Measurements from ENCODE around the gene TMC5. TPM values are rescaled to one million over a fixed set of nuclear protein-coding genes. Genes with fewer than 3 reads are reported as not detected.

Gene TMC5
- polyA plus RNA-seq, 3 donors = not detected

DNA sequence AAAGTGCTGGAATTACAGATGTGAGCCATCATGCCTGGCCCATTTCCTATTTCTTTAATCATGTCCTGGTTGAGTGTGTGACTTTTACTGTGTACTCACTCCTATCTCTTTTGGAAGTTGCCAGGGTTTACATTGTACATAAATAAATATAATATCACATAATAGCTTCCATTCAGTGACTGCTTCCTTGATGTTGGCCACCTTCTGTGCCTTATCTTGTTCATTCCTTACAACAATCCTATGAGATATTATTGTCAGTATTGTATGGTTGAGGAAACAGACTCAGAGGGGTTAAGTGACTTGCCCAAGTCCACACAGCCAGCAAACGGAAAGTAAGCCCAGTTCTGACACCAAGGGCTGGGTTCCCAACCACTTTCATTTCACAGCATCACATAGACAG lies 16.9 kb downstream of the TMC5 start:
- Mint-ChIP-seq H3K27me3 (ENCODE audit: low read depth in 3 of 3) (peaks cover 3 to 6% (median 5%) of the 10 kb centered on the region in 3 donors), H3K4me3 (no peak overlapping the region), H3K36me3 (no peaks in the 10 kb centered on the region), H3K27ac (no peak overlapping the region), H3K4me1 (peaks cover 4% of the 10 kb centered on the region), H3K9me3 (peaks cover 0 to 3% (median 0%) of the 10 kb centered on the region in 7 donors)
- no peak for DNase-seq
- TF ChIP-seq, protein P1, sequence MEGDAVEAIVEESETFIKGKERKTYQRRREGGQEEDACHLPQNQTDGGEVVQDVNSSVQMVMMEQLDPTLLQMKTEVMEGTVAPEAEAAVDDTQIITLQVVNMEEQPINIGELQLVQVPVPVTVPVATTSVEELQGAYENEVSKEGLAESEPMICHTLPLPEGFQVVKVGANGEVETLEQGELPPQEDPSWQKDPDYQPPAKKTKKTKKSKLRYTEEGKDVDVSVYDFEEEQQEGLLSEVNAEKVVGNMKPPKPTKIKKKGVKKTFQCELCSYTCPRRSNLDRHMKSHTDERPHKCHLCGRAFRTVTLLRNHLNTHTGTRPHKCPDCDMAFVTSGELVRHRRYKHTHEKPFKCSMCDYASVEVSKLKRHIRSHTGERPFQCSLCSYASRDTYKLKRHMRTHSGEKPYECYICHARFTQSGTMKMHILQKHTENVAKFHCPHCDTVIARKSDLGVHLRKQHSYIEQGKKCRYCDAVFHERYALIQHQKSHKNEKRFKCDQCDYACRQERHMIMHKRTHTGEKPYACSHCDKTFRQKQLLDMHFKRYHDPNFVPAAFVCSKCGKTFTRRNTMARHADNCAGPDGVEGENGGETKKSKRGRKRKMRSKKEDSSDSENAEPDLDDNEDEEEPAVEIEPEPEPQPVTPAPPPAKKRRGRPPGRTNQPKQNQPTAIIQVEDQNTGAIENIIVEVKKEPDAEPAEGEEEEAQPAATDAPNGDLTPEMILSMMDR (IDR thresholded peaks at IDR 0.05) = no peak
- Histone ChIP-seq H2AFZ (ENCODE audit: insufficient read depth, low read depth, low read length, poor library complexity, severe bottlenecking) (no peak overlapping the region), H3K27ac (ENCODE audit: low read depth in 1 of 2, low read length in 2 of 2) (no peak overlapping the region), H3K4me2 (replicated peaks; ENCODE audit: extremely low read depth, low read length, poor library complexity, severe bottlenecking) (no peak overlapping the region), H4K20me1 (ENCODE audit: insufficient read depth, low read length) (no peaks in the 10 kb centered on the region), H3K27me3 (ENCODE audit: control insufficient read depth in 2 of 2, insufficient read depth in 2 of 2, low read length in 2 of 2) (no peaks in the 10 kb centered on the region), H3K79me2 (ENCODE audit: insufficient read depth, low read length) (no peaks in the 10 kb centered on the region), H3K9me3 (replicated peaks in 1 of 2; ENCODE audit: control insufficient read depth in 1 of 2, insufficient read depth in 1 of 2, low read length in 2 of 2) (no peaks in the 10 kb centered on the region), H3K9ac (ENCODE audit: insufficient read depth, low read length, poor library complexity, severe bottlenecking) (no peak overlapping the region), H3K4me3 (replicated peaks in 1 of 3; ENCODE audit: low read depth in 2 of 3, low read length in 3 of 3) (no peak overlapping the region), H3K36me3 (replicated peaks in 1 of 2; ENCODE audit: control insufficient read depth in 1 of 2, insufficient read depth in 2 of 2, low read length in 2 of 2) (no peaks in the 10 kb centered on the region), H3K4me1 (ENCODE audit: control insufficient read depth in 1 of 2, insufficient read depth in 2 of 2, low read length in 2 of 2) (peaks cover 0 to 2% of the 10 kb centered on the region in 2 donors)
- intact Hi-C loops (cut with micrococcal nuclease) = no loop called here
- no CpG with 5 or more reads among the region's 1 CpG for WGBS (ENCODE audit: insufficient coverage)

DNA sequence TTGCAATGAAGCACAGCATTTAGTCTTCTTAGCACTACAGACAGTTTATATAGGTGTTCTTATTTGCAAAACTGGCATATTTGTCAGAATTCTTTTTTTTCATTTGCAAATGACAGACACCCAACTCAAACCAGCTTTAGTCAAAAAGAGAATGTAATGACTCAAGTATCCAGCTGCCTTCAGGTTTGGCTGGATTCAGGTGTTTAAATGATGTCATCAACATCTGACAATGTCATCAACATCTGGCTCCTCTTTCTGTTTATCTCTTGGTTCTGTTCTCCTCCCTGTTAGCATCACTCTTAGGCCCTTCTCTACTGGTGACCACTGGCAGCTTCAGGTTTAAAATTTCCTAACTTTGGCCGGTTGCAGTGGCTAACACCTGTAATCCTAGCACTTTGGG lies 18.9 kb downstream of the TMC5 start:
- H3K36me3 Mint-ChIP-seq = no peaks in the 10 kb centered on the region
- H3K27ac Mint-ChIP-seq = no peak overlapping the region
- Histone ChIP-seq H3K79me2 (ENCODE audit: insufficient read depth, low read length) (no peaks in the 10 kb centered on the region), H4K20me1 (ENCODE audit: insufficient read depth, low read length) (no peaks in the 10 kb centered on the region), H3K9ac (ENCODE audit: insufficient read depth, low read length, poor library complexity, severe bottlenecking) (no peak overlapping the region), H3K27ac (ENCODE audit: low read depth in 1 of 2, low read length in 2 of 2) (no peak overlapping the region), H3K4me1 (ENCODE audit: control insufficient read depth in 1 of 2, insufficient read depth in 2 of 2, low read length in 2 of 2) (peaks cover 0 to 2% of the 10 kb centered on the region in 2 donors), H3K4me3 (replicated peaks in 1 of 3; ENCODE audit: low read depth in 2 of 3, low read length in 3 of 3) (no peak overlapping the region), H3K9me3 (replicated peaks in 1 of 2; ENCODE audit: control insufficient read depth in 1 of 2, insufficient read depth in 1 of 2, low read length in 2 of 2) (no peaks in the 10 kb centered on the region), H3K27me3 (ENCODE audit: control insufficient read depth in 2 of 2, insufficient read depth in 2 of 2, low read length in 2 of 2) (no peaks in the 10 kb centered on the region), H3K4me2 (replicated peaks; ENCODE audit: extremely low read depth, low read length, poor library complexity, severe bottlenecking) (no peak overlapping the region), H3K36me3 (replicated peaks in 1 of 2; ENCODE audit: control insufficient read depth in 1 of 2, insufficient read depth in 2 of 2, low read length in 2 of 2) (no peaks in the 10 kb centered on the region), H2AFZ (ENCODE audit: insufficient read depth, low read depth, low read length, poor library complexity, severe bottlenecking) (no peak overlapping the region)
- no peak overlapping the region for H3K4me3 Mint-ChIP-seq
- peaks cover 0 to 3% (median 0%) of the 10 kb centered on the region in 7 donors for H3K9me3 Mint-ChIP-seq
- DNase-seq = no peak
- intact Hi-C loops (cut with micrococcal nuclease) = no loop called here
- peaks cover 4% of the 10 kb centered on the region for H3K4me1 Mint-ChIP-seq
- TF ChIP-seq, protein P1 (IDR thresholded peaks at IDR 0.05) = no peak
- peaks cover 3 to 5% (median 4%) of the 10 kb centered on the region in 3 donors for H3K27me3 Mint-ChIP-seq (ENCODE audit: low read depth in 3 of 3)
- WGBS (ENCODE audit: insufficient coverage) = 71% methylated on average over 1 of the region's 1 CpG

Data from CD14-positive monocyte (primary cell).